ENCODE data around the gene NKTR. TPM values are rescaled to one million over a fixed set of nuclear protein-coding genes. Genes with fewer than 3 reads are reported as not detected.

NKTR gene
- polyA plus RNA-seq, 1 of the 3 experiments (the other 2 are of a cell fraction), result 19.2 TPM

- Histone ChIP-seq H3K4me2 (no peak overlapping the region), H3K9ac (no peak overlapping the region), H3K4me1 (ENCODE audit: control insufficient read depth in 1 of 2, insufficient read depth in 2 of 2, low read depth in 1 of 2, low read length in 1 of 2) (no peaks in the 10 kb centered on the region; a peak in 1 of 4 replicates), H3K9me2 (no peaks in the 10 kb centered on the region), H2AFZ (ENCODE audit: low read depth) (no peak overlapping the region), H4K20me1 (ENCODE audit: insufficient read depth) (no peaks in the 10 kb centered on the region), H3K27me3 (ENCODE audit: insufficient read depth) (peaks cover 5% of the 10 kb centered on the region; the same call in 1 of the 2 replicates), H3K36me3 (replicated peaks in 1 of 2; ENCODE audit: control insufficient read depth in 1 of 2, insufficient read depth in 2 of 2, low read length in 1 of 2) (no peaks in the 10 kb centered on the region), H3K9me3 (no peaks in the 10 kb centered on the region), H3K79me2 (ENCODE audit: insufficient read depth) (no peaks in the 10 kb centered on the region), H3K4me3 (ENCODE audit: low read depth in 2 of 2, low read length in 1 of 2) (no peak overlapping the region), H3F3A (replicated peaks; ENCODE audit: insufficient read depth) (no peaks in the 10 kb centered on the region), H3K27ac (ENCODE audit: low read depth in 2 of 2, low read length in 1 of 2) (no peak overlapping the region)
- DNase-seq, result no peak
- CTCF ChIA-PET, result no interaction called here
- 48% methylated on average over 4 of the region's 4 CpGs for WGBS (ENCODE audit: low lambda C conversion rate)
- no peak for TF ChIP-seq FOSL2 (IDR thresholded peaks at IDR 0.05; ENCODE audit: borderline replicate concordance, low read depth)
- no peak for TF ChIP-seq RAD21 (IDR thresholded peaks at IDR 0.05; ENCODE audit: low read length)
- no peak for TF ChIP-seq RXRA (IDR thresholded peaks at IDR 0.05; ENCODE audit: borderline replicate concordance, low read depth)
- TF ChIP-seq PBX3 (IDR thresholded peaks at IDR 0.05), result no peak
- no peak for TF ChIP-seq RCOR1 (IDR thresholded peaks at IDR 0.05; ENCODE audit: low read length)
- no peak for TF ChIP-seq POLR2AphosphoS5 (IDR thresholded peaks at IDR 0.05; ENCODE audit: low read depth, low read length)
- no peak for TF ChIP-seq USF2 (IDR thresholded peaks at IDR 0.05; ENCODE audit: borderline replicate concordance, low read depth, low read length)
- no peak for TF ChIP-seq USF1 (IDR thresholded peaks at IDR 0.05; ENCODE audit: borderline replicate concordance, low read depth)
- no peak for TF ChIP-seq SIN3A (IDR thresholded peaks at IDR 0.05; ENCODE audit: borderline replicate concordance, low read depth, low read length)
- no peak for TF ChIP-seq TCF12 (IDR thresholded peaks at IDR 0.05)
- POLR2A ChIA-PET, result no interaction called here
Measured at GRCh38 chr3:42680806-42681205, 80.3 kb downstream of the NKTR start.

GRCh38 chr3:42681361-42682038, 81.0 kb downstream of the NKTR start:
- Histone ChIP-seq H3K79me2 (ENCODE audit: insufficient read depth) (no peaks in the 10 kb centered on the region), H3K27me3 (ENCODE audit: insufficient read depth) (peaks cover 12% of the 10 kb centered on the region; the same call in 1 of the 2 replicates), H2AFZ (ENCODE audit: low read depth) (no peak overlapping the region), H3K9me3 (no peaks in the 10 kb centered on the region), H3K27ac (ENCODE audit: low read depth in 2 of 2, low read length in 1 of 2) (no peak overlapping the region), H3K9ac (no peak overlapping the region), H3K4me1 (ENCODE audit: control insufficient read depth in 1 of 2, insufficient read depth in 2 of 2, low read depth in 1 of 2, low read length in 1 of 2) (no peaks in the 10 kb centered on the region; a peak in 1 of 4 replicates), H3K9me2 (no peaks in the 10 kb centered on the region), H3K4me3 (ENCODE audit: low read depth in 2 of 2, low read length in 1 of 2) (no peak overlapping the region), H3F3A (replicated peaks; ENCODE audit: insufficient read depth) (no peaks in the 10 kb centered on the region), H4K20me1 (ENCODE audit: insufficient read depth) (no peaks in the 10 kb centered on the region), H3K4me2 (no peak overlapping the region), H3K36me3 (replicated peaks in 1 of 2; ENCODE audit: control insufficient read depth in 1 of 2, insufficient read depth in 2 of 2, low read length in 1 of 2) (no peaks in the 10 kb centered on the region)
- ChIA-PET POLR2A (no interaction called here), CTCF (no interaction called here)
- WGBS (ENCODE audit: low lambda C conversion rate), result 48% methylated on average over 10 of the region's 10 CpGs
- no peak for DNase-seq
- TF ChIP-seq MXI1 (IDR thresholded peaks at IDR 0.05; ENCODE audit: low read depth, low read length) (no peak), GABPA (IDR thresholded peaks at IDR 0.05; ENCODE audit: low read depth) (no peak), EP300 (IDR thresholded peaks at IDR 0.05; ENCODE audit: borderline replicate concordance in 1 of 2, low read depth in 1 of 2, low read length in 1 of 2) (no peak)
